ENCODE measurements around the gene TRPM5. TPM values are rescaled to one million over a fixed set of nuclear protein-coding genes. Genes with fewer than 3 reads are reported as not detected.
A peak's percentile ranks its signal among the peaks of the same experiment; 100 is the strongest.

TRPM5 gene
- total and polyA plus RNA-seq, 3 donors from 2014 or later, result 0.46 to 1.1 (median 0.94) TPM

DNA sequence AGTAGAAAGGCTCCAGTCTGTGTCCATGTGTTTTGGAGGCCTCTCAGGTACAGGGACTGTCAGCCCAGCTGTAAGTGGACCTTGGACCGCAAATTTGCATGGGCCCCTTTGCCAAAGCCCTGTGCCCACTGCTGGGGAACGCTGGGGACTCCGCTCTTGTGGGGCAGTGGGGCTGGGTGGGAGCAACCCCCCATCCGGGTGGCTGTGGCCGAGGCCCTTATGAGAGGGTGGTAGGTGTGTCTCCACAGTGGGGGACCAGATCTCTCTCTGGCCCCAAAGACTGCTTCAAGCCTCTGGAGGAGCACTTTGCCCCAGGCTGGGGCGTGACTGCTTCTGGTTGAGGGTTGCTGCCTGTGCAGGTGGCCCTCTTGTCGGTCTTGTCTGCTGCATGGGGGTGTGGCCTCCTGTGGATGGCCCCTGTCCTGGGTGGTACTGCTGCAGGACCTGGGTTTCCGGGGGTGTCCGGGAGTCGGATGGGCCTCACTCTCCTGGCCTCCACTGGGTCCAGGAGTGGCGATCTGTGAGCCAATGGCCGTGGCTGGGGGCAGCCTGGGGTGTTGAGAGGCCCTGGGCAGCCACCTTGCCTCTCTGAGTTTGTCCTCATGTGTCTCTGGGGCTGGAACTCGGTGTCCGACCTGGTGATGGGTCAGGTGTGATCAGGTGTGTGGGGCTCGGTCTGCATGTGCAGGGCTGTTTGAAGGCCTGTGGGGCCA lies 16.4 kb upstream of the TRPM5 start:
- 87 to 89% methylated on average over 3 to 15 of the region's 15 CpGs for WGBS, 2 donors
- no peak overlapping the region for H3K4me3 ChIP-seq
- TF ChIP-seq POLR2A (IDR thresholded peaks at IDR 0.05) (no peak), CTCF (IDR thresholded peaks at IDR 0.05) (no peak)
- DNase-seq, result no peak
- H3K9me3 ChIP-seq, result no peaks in the 10 kb centered on the region
- intact Hi-C loops (cut with DNase I; ENCODE audit: low total_unique reads), result no loop called here
- H3K27ac ChIP-seq, result peak overlapping the region in 1 of 2 donors; percentile 3
- H3K36me3 ChIP-seq (ENCODE audit: low read depth, missing control alignments), result no peaks in the 10 kb centered on the region
- no peaks in the 10 kb centered on the region for H3K27me3 ChIP-seq
- H3K4me1 ChIP-seq, result peaks cover 40% of the 10 kb centered on the region

DNA sequence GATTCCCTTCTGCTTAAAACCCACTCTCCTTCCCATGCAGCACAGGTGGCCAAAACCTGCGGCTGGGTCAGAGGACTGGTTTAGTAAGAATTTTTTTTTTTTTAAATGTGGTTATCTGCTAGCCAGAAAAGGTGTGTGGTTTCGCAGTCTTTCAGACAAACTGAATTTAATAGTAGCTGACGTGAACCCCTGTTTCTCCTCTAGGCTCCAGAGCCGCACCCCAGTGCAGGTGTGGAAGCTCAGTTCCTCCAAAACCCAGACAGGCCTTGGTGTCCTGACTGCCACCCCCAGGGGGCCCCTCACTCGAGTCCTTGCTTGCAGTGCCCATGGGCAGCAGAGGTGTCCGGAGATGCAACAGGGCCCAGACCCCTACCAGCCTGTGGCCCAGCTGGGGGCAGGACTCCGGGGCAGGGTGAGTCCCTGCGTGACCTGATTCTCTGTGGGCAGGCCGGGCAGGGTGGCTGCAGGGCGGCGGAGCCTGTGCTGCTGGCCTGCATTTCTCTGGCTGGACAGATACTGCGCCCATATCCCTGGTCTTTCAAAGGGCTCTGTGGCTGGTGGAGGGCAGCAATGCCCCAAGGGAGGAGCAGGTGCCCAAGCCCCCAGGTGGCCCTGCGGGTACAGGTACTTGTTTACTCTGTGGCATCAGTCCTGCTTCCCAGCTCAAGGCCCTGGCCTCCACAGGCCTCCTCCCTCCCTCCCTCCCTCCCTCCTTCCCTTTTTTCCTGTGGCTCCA lies 15.7 kb upstream of the TRPM5 start:
- Histone ChIP-seq H3K27ac (no peak overlapping the region), H3K4me1 (peaks cover 34% of the 10 kb centered on the region), H3K9me3 (no peaks in the 10 kb centered on the region), H3K27me3 (no peaks in the 10 kb centered on the region), H3K36me3 (ENCODE audit: low read depth, missing control alignments) (no peaks in the 10 kb centered on the region), H3K4me3 (no peak overlapping the region)
- intact Hi-C loops (cut with DNase I; ENCODE audit: low total_unique reads), result no loop called here
- no peak for DNase-seq
- 86 to 97% methylated on average over 10 to 11 of the region's 13 CpGs for WGBS, 2 donors
- TF ChIP-seq CTCF (IDR thresholded peaks at IDR 0.05) (no peak), POLR2A (IDR thresholded peaks at IDR 0.05) (no peak)

DNA sequence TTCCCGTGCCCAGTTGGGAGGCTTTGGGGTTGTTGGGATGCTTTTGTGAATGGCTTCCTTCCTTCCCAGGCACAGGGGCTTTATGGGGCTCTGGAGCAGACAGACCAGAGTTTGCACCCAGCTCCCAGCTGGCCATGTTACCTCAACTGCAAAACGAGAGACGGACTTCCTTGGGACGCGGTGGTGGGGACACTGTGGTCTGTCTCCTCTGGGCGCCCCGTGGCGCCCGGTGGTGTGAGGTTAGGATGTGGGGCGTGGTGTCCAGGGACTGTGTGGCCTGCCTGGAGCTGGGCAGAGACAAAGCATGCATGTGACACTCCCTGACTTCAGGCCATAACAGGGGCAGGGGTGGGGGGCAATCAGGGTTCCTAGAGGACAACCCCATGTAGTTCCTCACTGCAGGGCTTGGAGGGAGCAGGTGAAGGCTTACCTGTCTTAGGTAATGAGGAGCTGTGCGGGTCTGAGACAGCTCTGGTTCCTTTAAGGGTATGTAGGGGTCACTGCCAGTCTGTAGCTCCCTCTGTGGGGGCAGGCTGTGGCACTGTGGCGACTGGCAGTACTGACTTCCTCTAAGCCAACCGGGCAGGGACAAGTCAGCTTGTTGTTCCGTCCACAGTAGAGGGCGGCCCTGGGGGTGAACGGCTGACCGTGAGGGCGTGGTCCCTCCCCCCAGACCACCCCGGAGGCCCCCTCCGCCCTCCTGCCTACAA lies 14.9 kb upstream of the TRPM5 start:
- Histone ChIP-seq H3K27ac (no peak overlapping the region), H3K36me3 (ENCODE audit: low read depth, missing control alignments) (no peaks in the 10 kb centered on the region), H3K27me3 (no peaks in the 10 kb centered on the region), H3K4me1 (peaks cover 33% of the 10 kb centered on the region), H3K4me3 (no peak overlapping the region), H3K9me3 (no peaks in the 10 kb centered on the region)
- intact Hi-C loops (cut with DNase I; ENCODE audit: low total_unique reads), result no loop called here
- no peak for DNase-seq
- WGBS, 2 donors, result 82 to 93% methylated on average over 11 to 20 of the region's 20 CpGs
- TF ChIP-seq CTCF (IDR thresholded peaks at IDR 0.05) (no peak), POLR2A (IDR thresholded peaks at IDR 0.05) (no peak)

GRCh38 chr11:2458321-2458720 lies 14.0 kb upstream of the TRPM5 start:
- DNase-seq, result no peak
- Histone ChIP-seq H3K27me3 (no peaks in the 10 kb centered on the region), H3K27ac (no peak overlapping the region), H3K4me1 (peaks cover 27% of the 10 kb centered on the region), H3K36me3 (ENCODE audit: low read depth, missing control alignments) (no peaks in the 10 kb centered on the region), H3K9me3 (no peaks in the 10 kb centered on the region), H3K4me3 (no peak overlapping the region)
- intact Hi-C loops (cut with DNase I; ENCODE audit: low total_unique reads), result no loop called here
- no peak for TF ChIP-seq CTCF (IDR thresholded peaks at IDR 0.05)
- no peak for TF ChIP-seq POLR2A (IDR thresholded peaks at IDR 0.05)
- WGBS, 2 donors, result 86 to 88% methylated on average over 13 of the region's 13 CpGs

Data from testis (tissue), 3 donors.